Right atrium auricular region (tissue), 2 donors: Measurements from ENCODE around the gene TFRC. TPM values are rescaled to one million over a fixed set of nuclear protein-coding genes. Genes with fewer than 3 reads are reported as not detected.
"Not testable (repeated sequence)": the region's sequence is repeated elsewhere in the genome, so short reads cannot be mapped to it uniquely, and the experiment has no call there.

Source experiments
- DNase-seq: peaks from one replicate; pipeline ENCODE4 v3.0.0-alpha.2; 2019; ENCODE audit warnings: low spot score
- H3K27ac ChIP-seq, 2 donors: fragments of 200-600 bp; sonication (generic); 1 replicate in 1 of 2; 2 replicates in 1 of 2; pipeline ENCODE4 v1.5.1; 2016 to 2019
- H3K27me3 ChIP-seq, 2 donors: fragments of 200-600 bp; sonication (generic); one replicate each; pipeline versions ENCODE4 v1.5.1 to v1.6.0; 2017 to 2019
- H3K36me3 ChIP-seq: fragments of 200-600 bp; sonication (generic); one replicate; pipeline ENCODE4 v1.5.1; 2016
- H3K4me1 ChIP-seq, 2 donors: fragments of 200-600 bp; sonication (generic); one replicate each; pipeline versions ENCODE4 v1.5.1 to v1.6.0; 2017 to 2019
- H3K4me3 ChIP-seq, 2 donors: fragments of 200-600 bp; sonication (generic); 1 replicate in 1 of 2; 2 replicates in 1 of 2; pipeline ENCODE4 v1.5.1; 2017 to 2019; ENCODE audit warnings: mild to moderate bottlenecking in 1 of 2, moderate library complexity in 1 of 2
- H3K9me3 ChIP-seq, 2 donors: fragments of 200-600 bp; sonication (generic); one replicate each; pipeline ENCODE4 v1.5.1; 2019
- total RNA-seq, 2 donors: library from RNA; depleted of rRNA; stranded (reverse); fragments of >200 nt; gene quantifications; one replicate each; pipeline ENCODE4 v1.1.0, GENCODE V29; 2016
- TF ChIP-seq, protein P1 (sequence below), 2 donors: fragments of 200-600 bp; sonication (generic); IDR thresholded peaks; one replicate each; pipeline ENCODE4 v1.5.1; 2019; ENCODE audit warnings: antibody characterized with exemption in 2 of 2

The TFRC gene
- total RNA-seq, 2 donors from 2014 or later: 47.9 to 98.0 TPM

DNA sequence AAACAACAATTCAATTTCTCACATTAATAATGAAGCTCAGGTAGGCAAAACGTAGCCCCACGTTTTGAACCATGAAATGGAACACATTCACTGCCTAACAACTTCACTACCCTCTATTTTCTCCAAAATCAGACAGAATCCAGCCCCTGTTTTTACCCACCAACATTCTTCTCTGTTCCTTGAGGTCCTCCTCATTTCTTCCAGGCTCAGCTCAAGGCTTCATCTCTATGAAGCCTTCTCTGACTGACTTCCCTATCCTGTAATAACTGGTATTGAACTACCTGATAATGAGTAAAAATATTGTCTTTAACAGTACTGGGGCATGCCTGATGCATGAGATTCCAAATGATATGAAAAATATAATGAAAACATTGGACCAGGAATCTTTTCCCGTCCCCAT, 2.2 kb downstream of the TFRC start:
- Histone ChIP-seq H3K9me3 (no peaks in the 10 kb centered on the region), H3K4me3 (peak overlapping the region in 1 of 2 donors; percentile 95), H3K36me3 (peaks cover 16% of the 10 kb centered on the region), H3K27ac (peak overlapping the region; percentile 94 to 98), H3K27me3 (no peaks in the 10 kb centered on the region), H3K4me1 (peaks cover 0 to 33% of the 10 kb centered on the region in 2 donors)
- TF ChIP-seq, protein P1, sequence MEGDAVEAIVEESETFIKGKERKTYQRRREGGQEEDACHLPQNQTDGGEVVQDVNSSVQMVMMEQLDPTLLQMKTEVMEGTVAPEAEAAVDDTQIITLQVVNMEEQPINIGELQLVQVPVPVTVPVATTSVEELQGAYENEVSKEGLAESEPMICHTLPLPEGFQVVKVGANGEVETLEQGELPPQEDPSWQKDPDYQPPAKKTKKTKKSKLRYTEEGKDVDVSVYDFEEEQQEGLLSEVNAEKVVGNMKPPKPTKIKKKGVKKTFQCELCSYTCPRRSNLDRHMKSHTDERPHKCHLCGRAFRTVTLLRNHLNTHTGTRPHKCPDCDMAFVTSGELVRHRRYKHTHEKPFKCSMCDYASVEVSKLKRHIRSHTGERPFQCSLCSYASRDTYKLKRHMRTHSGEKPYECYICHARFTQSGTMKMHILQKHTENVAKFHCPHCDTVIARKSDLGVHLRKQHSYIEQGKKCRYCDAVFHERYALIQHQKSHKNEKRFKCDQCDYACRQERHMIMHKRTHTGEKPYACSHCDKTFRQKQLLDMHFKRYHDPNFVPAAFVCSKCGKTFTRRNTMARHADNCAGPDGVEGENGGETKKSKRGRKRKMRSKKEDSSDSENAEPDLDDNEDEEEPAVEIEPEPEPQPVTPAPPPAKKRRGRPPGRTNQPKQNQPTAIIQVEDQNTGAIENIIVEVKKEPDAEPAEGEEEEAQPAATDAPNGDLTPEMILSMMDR (IDR thresholded peaks at IDR 0.05): no peak
- DNase-seq: no peak

DNA sequence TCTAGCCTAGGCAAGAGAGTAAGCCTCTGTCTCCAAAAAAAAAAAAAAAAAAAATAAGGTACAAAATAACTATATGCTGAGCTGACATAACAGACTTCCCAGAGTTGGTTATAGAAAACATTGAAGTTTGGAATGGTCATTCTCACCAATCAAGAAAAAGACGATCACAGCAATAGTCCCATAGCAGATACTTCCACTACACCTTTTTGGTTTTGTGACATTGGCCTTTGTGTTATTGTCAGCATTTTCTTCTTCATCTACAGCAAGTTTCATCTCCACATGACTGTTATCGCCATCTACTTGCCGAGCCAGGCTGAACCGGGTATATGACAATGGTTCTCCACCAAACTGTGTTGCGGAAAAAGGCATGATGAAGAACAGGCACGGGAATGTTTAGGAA, 6.9 kb downstream of the TFRC start:
- Histone ChIP-seq H3K36me3 (peaks cover 57% of the 10 kb centered on the region), H3K27ac (no peak overlapping the region), H3K4me1 (peaks cover 0 to 23% of the 10 kb centered on the region in 2 donors), H3K27me3 (no peaks in the 10 kb centered on the region), H3K4me3 (no peak overlapping the region), H3K9me3 (no peaks in the 10 kb centered on the region)
- TF ChIP-seq, protein P1 (IDR thresholded peaks at IDR 0.05): no peak
- no peak for DNase-seq

DNA sequence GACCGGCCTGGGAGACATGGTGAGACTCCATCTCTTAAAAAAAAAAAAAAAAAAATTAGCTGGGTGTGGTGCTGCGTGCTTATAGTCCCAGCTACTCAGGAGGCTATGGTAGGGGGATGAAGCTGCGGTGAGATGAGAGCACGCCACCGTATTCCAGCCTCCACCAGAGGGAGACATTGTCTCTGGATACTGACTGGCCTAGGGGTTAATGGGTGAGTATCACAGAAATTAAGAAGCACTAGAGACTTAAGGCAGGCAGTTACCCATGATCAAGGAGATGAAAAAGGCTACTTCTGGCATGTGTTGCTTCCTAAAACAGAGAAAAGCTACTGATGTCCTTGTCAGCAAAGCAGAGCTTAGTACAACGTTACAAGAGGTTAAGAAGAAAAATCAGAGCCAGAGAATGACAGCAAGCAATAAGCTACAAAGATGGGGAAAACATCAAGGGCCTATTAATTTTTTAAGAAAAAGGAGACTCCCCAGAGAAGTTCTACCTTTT, 8.6 kb downstream of the TFRC start:
- H3K9me3 ChIP-seq: no peaks in the 10 kb centered on the region
- no peak overlapping the region for H3K27ac ChIP-seq
- no peaks in the 10 kb centered on the region for H3K27me3 ChIP-seq
- no peak for DNase-seq
- no peak overlapping the region for H3K4me3 ChIP-seq
- peaks cover 74% of the 10 kb centered on the region for H3K36me3 ChIP-seq
- TF ChIP-seq, protein P1 (IDR thresholded peaks at IDR 0.05): peak; percentile 59 to 77
- peaks cover 0 to 7% of the 10 kb centered on the region in 2 donors for H3K4me1 ChIP-seq

DNA sequence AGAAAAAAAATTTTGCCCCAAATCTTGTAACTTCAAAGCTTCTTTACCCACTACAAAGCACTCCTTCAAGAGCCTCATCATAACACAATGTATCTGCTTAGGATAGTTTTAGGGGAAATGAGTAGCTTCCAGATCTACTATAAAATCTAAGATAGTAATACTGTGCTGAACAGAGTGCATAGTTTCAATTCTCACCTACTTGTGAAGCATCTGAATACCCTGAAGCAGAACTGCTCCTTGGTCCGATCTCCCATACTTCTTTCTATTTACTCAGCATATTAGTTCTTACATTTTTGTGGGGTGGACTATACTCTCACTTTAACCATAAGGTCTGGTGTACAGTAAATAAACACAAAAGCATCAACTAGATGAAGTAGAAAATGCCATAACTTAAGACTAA, 9.6 kb downstream of the TFRC start:
- H3K36me3 ChIP-seq: peaks cover 84% of the 10 kb centered on the region
- no peaks in the 10 kb centered on the region for H3K27me3 ChIP-seq
- H3K4me3 ChIP-seq: no peak overlapping the region
- peaks cover 0 to 6% of the 10 kb centered on the region in 2 donors for H3K4me1 ChIP-seq
- TF ChIP-seq, protein P1 (IDR thresholded peaks at IDR 0.05): no peak
- no peak overlapping the region for H3K27ac ChIP-seq
- no peak for DNase-seq
- no peaks in the 10 kb centered on the region for H3K9me3 ChIP-seq

DNA sequence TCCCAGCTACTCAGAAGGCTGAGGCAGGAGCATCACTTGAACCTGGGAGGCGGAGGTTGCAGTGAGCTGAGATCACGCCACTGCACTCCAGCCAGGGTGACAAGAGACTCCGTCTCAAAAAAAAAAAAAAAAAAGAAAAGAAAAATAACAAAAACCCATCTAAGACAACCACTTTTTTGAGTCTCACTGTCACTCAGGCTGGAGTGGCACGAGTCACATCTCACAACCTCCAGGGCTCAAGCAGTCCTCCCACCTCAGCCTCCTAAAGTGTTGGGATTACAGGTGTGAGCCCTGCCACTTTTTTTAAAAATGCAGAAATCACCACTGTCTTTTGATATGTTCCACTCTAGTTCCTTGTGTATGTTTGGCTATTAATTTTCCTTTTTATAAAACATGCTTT, 13.1 kb downstream of the TFRC start:
- H3K36me3 ChIP-seq: peaks cover 94% of the 10 kb centered on the region
- not testable (repeated sequence) for DNase-seq, H3K27me3 ChIP-seq, H3K4me3 ChIP-seq, H3K27ac ChIP-seq, H3K4me1 ChIP-seq, H3K9me3 ChIP-seq

DNA sequence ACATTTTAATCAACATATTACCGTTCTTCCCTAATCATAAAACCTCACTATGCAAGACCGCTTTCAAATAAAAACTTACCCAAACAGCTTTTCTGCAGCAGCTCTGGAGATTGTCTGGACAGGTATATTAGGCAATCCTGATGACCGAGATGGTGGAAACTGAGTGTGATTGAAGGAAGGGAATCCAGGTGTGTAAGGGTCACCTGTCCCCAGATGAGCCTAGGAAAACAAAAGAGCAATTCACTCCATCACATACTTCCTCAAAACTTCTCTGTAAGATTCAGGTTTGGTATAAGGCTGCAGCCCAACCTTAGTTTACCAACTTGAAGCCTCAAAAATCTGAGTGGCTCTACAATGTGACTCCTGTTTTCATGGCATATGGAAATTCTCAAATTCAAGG, 14.5 kb downstream of the TFRC start:
- no peak for DNase-seq
- Histone ChIP-seq H3K4me1 (peaks cover 0 to 6% of the 10 kb centered on the region in 2 donors), H3K4me3 (no peak overlapping the region), H3K36me3 (peaks cover 100% of the 10 kb centered on the region), H3K27me3 (no peaks in the 10 kb centered on the region), H3K9me3 (no peaks in the 10 kb centered on the region), H3K27ac (no peak overlapping the region)
- TF ChIP-seq, protein P1 (IDR thresholded peaks at IDR 0.05): no peak
